ENCODE data around the gene TSPEAR.

TSPEAR gene

GRCh38 chr21:44756423-44757185 lies 45.2 kb upstream of the TSPEAR start:
- H3K36me3 ChIP-seq (ENCODE audit: control insufficient read depth, low read length) = no peaks in the 10 kb centered on the region
- no peaks in the 10 kb centered on the region for H4K20me1 ChIP-seq (ENCODE audit: control insufficient read depth, insufficient read depth, low read depth, low read length)
- H3K79me2 ChIP-seq (ENCODE audit: control insufficient read depth, low read length) = no peaks in the 10 kb centered on the region
- no peaks in the 10 kb centered on the region for H3K9me2 ChIP-seq (replicated peaks; ENCODE audit: control insufficient read depth, low read length)
- H3K4me2 ChIP-seq (ENCODE audit: low read length) = no peak overlapping the region
- no peaks in the 10 kb centered on the region for H3K9me3 ChIP-seq (ENCODE audit: control insufficient read depth, insufficient read depth, low read length)
- H3K4me1 ChIP-seq (ENCODE audit: control insufficient read depth, low read length) = no peaks in the 10 kb centered on the region
- H3F3A ChIP-seq (ENCODE audit: control insufficient read depth, insufficient read depth) = no peaks in the 10 kb centered on the region
- no peak overlapping the region for H3K4me3 ChIP-seq (ENCODE audit: low read length)
- no peak overlapping the region for H3K27ac ChIP-seq (ENCODE audit: low read depth, low read length)
- TF ChIP-seq CTCF (IDR thresholded peaks at IDR 0.05; ENCODE audit: low read depth, low read length, poor library complexity, severe bottlenecking) = no peak
- TF ChIP-seq EZH2phosphoT487 (IDR thresholded peaks at IDR 0.05; ENCODE audit: borderline replicate concordance, low read length) = no peak
- H3K27me3 ChIP-seq (ENCODE audit: control insufficient read depth, low read length) = no peaks in the 10 kb centered on the region

GRCh38 chr21:44755227-44755626 lies 43.9 kb upstream of the TSPEAR start:
- no peaks in the 10 kb centered on the region for H3K4me1 ChIP-seq (ENCODE audit: control insufficient read depth, low read length)
- H3K27me3 ChIP-seq (ENCODE audit: control insufficient read depth, low read length) = no peaks in the 10 kb centered on the region
- H3K27ac ChIP-seq (ENCODE audit: low read depth, low read length) = no peak overlapping the region
- no peak overlapping the region for H3K4me3 ChIP-seq (ENCODE audit: low read length)
- TF ChIP-seq EZH2phosphoT487 (IDR thresholded peaks at IDR 0.05; ENCODE audit: borderline replicate concordance, low read length) (no peak), CTCF (IDR thresholded peaks at IDR 0.05; ENCODE audit: low read depth, low read length, poor library complexity, severe bottlenecking) (no peak)
- no peaks in the 10 kb centered on the region for H3K9me2 ChIP-seq (replicated peaks; ENCODE audit: control insufficient read depth, low read length)
- H3K4me2 ChIP-seq (ENCODE audit: low read length) = no peak overlapping the region
- H3K9me3 ChIP-seq (ENCODE audit: control insufficient read depth, insufficient read depth, low read length) = no peaks in the 10 kb centered on the region
- H3F3A ChIP-seq (ENCODE audit: control insufficient read depth, insufficient read depth) = no peaks in the 10 kb centered on the region
- no peaks in the 10 kb centered on the region for H3K36me3 ChIP-seq (ENCODE audit: control insufficient read depth, low read length)
- H3K79me2 ChIP-seq (ENCODE audit: control insufficient read depth, low read length) = no peaks in the 10 kb centered on the region
- no peaks in the 10 kb centered on the region for H4K20me1 ChIP-seq (ENCODE audit: control insufficient read depth, insufficient read depth, low read depth, low read length)

- H3K4me1 ChIP-seq (ENCODE audit: control insufficient read depth, low read length) = no peaks in the 10 kb centered on the region
- no peaks in the 10 kb centered on the region for H3K36me3 ChIP-seq (ENCODE audit: control insufficient read depth, low read length)
- H3K27ac ChIP-seq (ENCODE audit: low read depth, low read length) = no peak overlapping the region
- H3K9me2 ChIP-seq (replicated peaks; ENCODE audit: control insufficient read depth, low read length) = no peaks in the 10 kb centered on the region
- no peak overlapping the region for H3K4me3 ChIP-seq (ENCODE audit: low read length)
- TF ChIP-seq EZH2phosphoT487 (IDR thresholded peaks at IDR 0.05; ENCODE audit: borderline replicate concordance, low read length) (no peak), CTCF (IDR thresholded peaks at IDR 0.05; ENCODE audit: low read depth, low read length, poor library complexity, severe bottlenecking) (no peak)
- no peaks in the 10 kb centered on the region for H3K27me3 ChIP-seq (ENCODE audit: control insufficient read depth, low read length)
- no peaks in the 10 kb centered on the region for H3K9me3 ChIP-seq (ENCODE audit: control insufficient read depth, insufficient read depth, low read length)
- no peaks in the 10 kb centered on the region for H3F3A ChIP-seq (ENCODE audit: control insufficient read depth, insufficient read depth)
- no peaks in the 10 kb centered on the region for H4K20me1 ChIP-seq (ENCODE audit: control insufficient read depth, insufficient read depth, low read depth, low read length)
- H3K79me2 ChIP-seq (ENCODE audit: control insufficient read depth, low read length) = no peaks in the 10 kb centered on the region
- no peak overlapping the region for H3K4me2 ChIP-seq (ENCODE audit: low read length)
Observed at GRCh38 chr21:44753357-44753756, 42.0 kb upstream of the TSPEAR start.

Measured in DOHH2 (cell line).